Endothelial cell of umbilical vein (primary cell): ENCODE measurements around the gene ALK. TPM values are rescaled to one million over a fixed set of nuclear protein-coding genes. Genes with fewer than 3 reads are reported as not detected.

Source experiments
- BruUV-seq: library from RNA; stranded (reverse); fragments of 400-500 nt; replicated peaks from 2 replicates; lab custom pipeline; 2021; lab: Mats Ljungman, UMichigan
- CTCF ChIA-PET: fragments of 300-600, 350-600 bp; sonication (Branson Sonifier 250); formaldehyde crosslinking; loops from one replicate; lab custom pipeline; 2021; ENCODE audit warnings: antibody characterized with exemption, inconsistent platforms; lab: Charles Lee
- POLR2A ChIA-PET: fragments of 300-600, 350-600 bp; sonication (Branson Sonifier 250); formaldehyde crosslinking; loops from one replicate; lab custom pipeline; 2021; ENCODE audit warnings: antibody characterized with exemption, inconsistent platforms; lab: Charles Lee
- DNase-seq: peaks from one replicate; pipeline ENCODE4 v3.0.0-alpha.2; 2011; ENCODE audit warnings: low read depth, low spot score
- FAIRE-seq: peaks from 2 replicates; lab custom pipeline; 2011; peaks lifted over from hg19 to GRCh38; lab: Jason Lieb, UNC
- H2AFZ ChIP-seq: 2 replicates; pipeline ENCODE4 v1.6.0; 2012; ENCODE audit warnings: low read depth, low read length, control low read depth, inconsistent platforms
- H3K27ac ChIP-seq: 2 replicates; pipeline ENCODE4 v1.5.1; 2011; ENCODE audit warnings: low read depth, mild to moderate bottlenecking, control low read depth, low read length, moderate library complexity; ENCODE audit not compliant: insufficient read depth
- H3K27me3 ChIP-seq, 2 experiments: 2 replicates each; pipeline versions ENCODE4 v1.6.0 to v1.6.1; 2011; ENCODE audit warnings: low read length in 2 of 2, mixed read lengths in 1 of 2; ENCODE audit not compliant: control insufficient read depth in 2 of 2, insufficient read depth in 2 of 2
- H3K36me3 ChIP-seq, 2 experiments: 2 replicates in 1 of 2; 3 replicates in 1 of 2; pipeline ENCODE4 v1.5.1; 2011; ENCODE audit warnings: low read length in 2 of 2, mild to moderate bottlenecking in 1 of 2, moderate library complexity in 1 of 2; ENCODE audit not compliant: control insufficient read depth in 2 of 2, insufficient read depth in 2 of 2; ENCODE audit errors: extremely low read depth in 1 of 2
- H3K4me1 ChIP-seq: 3 replicates; pipeline ENCODE4 v1.5.1; 2011; ENCODE audit warnings: mild to moderate bottlenecking, low read length; ENCODE audit not compliant: control insufficient read depth, insufficient read depth; ENCODE audit errors: extremely low read depth
- H3K4me2 ChIP-seq: 2 replicates; pipeline ENCODE4 v1.6.1; 2011; ENCODE audit warnings: low read length, control low read depth, mixed read lengths; ENCODE audit not compliant: insufficient read depth
- H3K4me3 ChIP-seq, 3 experiments: fragments of 200-600 bp in 1 of 3; sonication (generic), shearing (Covaris generic) in 1 of 3; replicated peaks in 1 of 3; 2 replicates each; pipeline ENCODE4 v1.5.1; 2011 to 2016; ENCODE audit warnings: control low read depth in 3 of 3, low read length in 3 of 3, mild to moderate bottlenecking in 2 of 3, inconsistent platforms in 1 of 3, low read depth in 1 of 3, moderate library complexity in 1 of 3; ENCODE audit not compliant: insufficient read depth in 1 of 3
- H3K79me2 ChIP-seq: 2 replicates; pipeline ENCODE4 v1.6.0; 2012; ENCODE audit warnings: low read length, inconsistent platforms; ENCODE audit not compliant: control insufficient read depth, insufficient read depth
- H3K9ac ChIP-seq: replicated peaks from 2 replicates; pipeline ENCODE3; 2011; ENCODE audit warnings: low read length, control low read depth; ENCODE audit not compliant: insufficient read depth; ENCODE audit errors: extremely low read depth
- H3K9me1 ChIP-seq: replicated peaks from 3 replicates; pipeline ENCODE4 v1.6.0; 2011; ENCODE audit warnings: mild to moderate bottlenecking, low read length; ENCODE audit not compliant: control insufficient read depth, insufficient read depth; ENCODE audit errors: extremely low read depth
- H3K9me3 ChIP-seq: replicated peaks from 2 replicates; pipeline ENCODE4 v1.5.1; 2012; ENCODE audit warnings: low read length, inconsistent platforms; ENCODE audit not compliant: control insufficient read depth, insufficient read depth
- H4K20me1 ChIP-seq: replicated peaks from 2 replicates; pipeline ENCODE3; 2011; ENCODE audit warnings: mild to moderate bottlenecking, low read length; ENCODE audit not compliant: control insufficient read depth, insufficient read depth; ENCODE audit errors: extremely low read depth
- EZH2 ChIP-seq: IDR thresholded peaks from 2 replicates; pipeline ENCODE4 v1.6.1; 2012; ENCODE audit warnings: borderline replicate concordance, low read depth, mild to moderate bottlenecking, moderate library complexity, low read length, inconsistent platforms; ENCODE audit not compliant: severe bottlenecking
- FOS ChIP-seq: IDR thresholded peaks from 2 replicates; pipeline ENCODE4 v1.6.1; 2011; ENCODE audit warnings: mild to moderate bottlenecking, low read length, moderate library complexity, borderline replicate concordance; ENCODE audit not compliant: insufficient read depth
- GATA2 ChIP-seq: IDR thresholded peaks from 2 replicates; pipeline ENCODE4 v1.7.0; 2011; ENCODE audit warnings: low read depth, mild to moderate bottlenecking, moderate library complexity, mixed read lengths, low read length; ENCODE audit not compliant: insufficient read length, insufficient read depth
- JUN ChIP-seq: IDR thresholded peaks from 2 replicates; pipeline ENCODE4 v1.6.1; 2011; ENCODE audit warnings: borderline replicate concordance, low read depth; ENCODE audit not compliant: insufficient read length, insufficient read depth
- MYC ChIP-seq: IDR thresholded peaks from one replicate; pipeline ENCODE4 v1.6.1; 2011; ENCODE audit warnings: mild to moderate bottlenecking, low read depth, low read length
- POLR2A ChIP-seq: IDR thresholded peaks from 2 replicates; pipeline ENCODE4 v1.6.1; 2012; ENCODE audit warnings: low read depth, mild to moderate bottlenecking, control low read depth, low read length
- POLR2AphosphoS5 ChIP-seq: IDR thresholded peaks from 2 replicates; pipeline ENCODE4 v1.6.1; 2012; ENCODE audit warnings: low read depth, mild to moderate bottlenecking, control low read depth, low read length, moderate library complexity; ENCODE audit not compliant: insufficient read depth
- dilution Hi-C: fragments of 300-500 bp; cut with MboI; formaldehyde crosslinking; loops from one replicate; pipeline ENCODE4 v1.15.0; 2019; ENCODE audit warnings: low sequenced_read_pairs; ENCODE audit not compliant: extremely low pct_ligation_motif_present
- intact Hi-C: fragments of 100-400 bp; cut with micrococcal nuclease; formaldehyde crosslinking; loops from one replicate; pipeline ENCODE4 v1.10.0; 2022
- polyA plus RNA-seq, 4 experiments: library from polyadenylated mRNA; depleted of rRNA in 3 of 4; stranded (reverse) in 3 of 4; unstranded in 1 of 4; fragments of >200 nt; gene quantifications; 2 replicates each; pipeline versions ENCODE4 v1.2.1 to v1.2.3, GENCODE V29; 2011 to 2012; ENCODE audit warnings: missing spikeins in 1 of 4
- total RNA-seq: library from RNA; stranded (reverse); gene quantifications from 2 replicates; pipeline ENCODE4 v1.2.3, GENCODE V29; 2021
- TF ChIP-seq, protein P1 (sequence below), 2 donors: IDR thresholded peaks; 1 replicate in 1 of 2; 2 replicates in 1 of 2; pipeline ENCODE4 v1.5.1; 2011; ENCODE audit warnings: low read length in 2 of 2, mild to moderate bottlenecking in 2 of 2, moderate library complexity in 2 of 2, control low read depth in 1 of 2, inconsistent platforms in 1 of 2, low read depth in 1 of 2; ENCODE audit not compliant: insufficient read depth in 1 of 2; ENCODE audit errors: extremely low read depth in 1 of 2
- TF ChIP-seq, protein P2 (sequence below): IDR thresholded peaks from 2 replicates; pipeline ENCODE4 v1.6.1; 2011; ENCODE audit not compliant: insufficient read depth, insufficient read length

The ALK gene
- total and polyA plus RNA-seq, 2 donors (not counting 3 experiments of a cell fraction or from before 2014, with no cell fraction given): not detected

DNA sequence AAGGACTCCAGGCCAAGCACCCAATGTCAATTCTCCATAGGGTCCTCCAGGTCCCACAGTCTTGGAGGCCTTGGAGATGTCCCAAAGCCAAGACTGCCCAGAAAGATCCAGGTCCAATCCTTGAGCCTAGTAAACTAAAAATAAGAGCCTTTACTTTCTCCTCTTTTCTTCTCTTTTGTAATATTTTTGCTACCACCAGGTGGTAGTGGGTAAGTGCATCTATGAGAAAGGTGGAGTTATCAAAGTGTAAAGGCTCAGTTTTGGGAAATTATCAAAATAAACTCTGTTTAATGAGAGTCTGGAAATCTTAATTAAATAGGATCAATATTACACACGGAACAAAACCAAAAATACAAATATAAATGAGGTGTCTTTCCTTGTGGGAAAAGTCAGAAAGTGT lies 276.4 kb downstream of the ALK start:
- no peak overlapping the region for H3K4me2 ChIP-seq
- H3K4me3 ChIP-seq: no peak overlapping the region
- no peaks in the 10 kb centered on the region for H3K9me1 ChIP-seq
- no peak overlapping the region for H3K27ac ChIP-seq
- ChIA-PET POLR2A (no interaction called here), CTCF (no interaction called here)
- dilution Hi-C loops (no loop called here), intact Hi-C loops (no loop called here)
- H3K4me1 ChIP-seq: no peaks in the 10 kb centered on the region
- no peak for DNase-seq
- FAIRE-seq: no peak
- H3K27me3 ChIP-seq: no peaks in the 10 kb centered on the region
- TF ChIP-seq, protein P1, sequence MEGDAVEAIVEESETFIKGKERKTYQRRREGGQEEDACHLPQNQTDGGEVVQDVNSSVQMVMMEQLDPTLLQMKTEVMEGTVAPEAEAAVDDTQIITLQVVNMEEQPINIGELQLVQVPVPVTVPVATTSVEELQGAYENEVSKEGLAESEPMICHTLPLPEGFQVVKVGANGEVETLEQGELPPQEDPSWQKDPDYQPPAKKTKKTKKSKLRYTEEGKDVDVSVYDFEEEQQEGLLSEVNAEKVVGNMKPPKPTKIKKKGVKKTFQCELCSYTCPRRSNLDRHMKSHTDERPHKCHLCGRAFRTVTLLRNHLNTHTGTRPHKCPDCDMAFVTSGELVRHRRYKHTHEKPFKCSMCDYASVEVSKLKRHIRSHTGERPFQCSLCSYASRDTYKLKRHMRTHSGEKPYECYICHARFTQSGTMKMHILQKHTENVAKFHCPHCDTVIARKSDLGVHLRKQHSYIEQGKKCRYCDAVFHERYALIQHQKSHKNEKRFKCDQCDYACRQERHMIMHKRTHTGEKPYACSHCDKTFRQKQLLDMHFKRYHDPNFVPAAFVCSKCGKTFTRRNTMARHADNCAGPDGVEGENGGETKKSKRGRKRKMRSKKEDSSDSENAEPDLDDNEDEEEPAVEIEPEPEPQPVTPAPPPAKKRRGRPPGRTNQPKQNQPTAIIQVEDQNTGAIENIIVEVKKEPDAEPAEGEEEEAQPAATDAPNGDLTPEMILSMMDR (IDR thresholded peaks at IDR 0.05; ENCODE audit: extremely low read depth in 1 of 2, insufficient read depth in 1 of 2, low read depth in 1 of 2, low read length in 2 of 2): no peak
- TF ChIP-seq MYC (no peak), JUN (no peak), FOS (no peak), GATA2 (no peak), POLR2AphosphoS5 (no peak), EZH2 (no peak), POLR2A (no peak)
- TF ChIP-seq, protein P2, sequence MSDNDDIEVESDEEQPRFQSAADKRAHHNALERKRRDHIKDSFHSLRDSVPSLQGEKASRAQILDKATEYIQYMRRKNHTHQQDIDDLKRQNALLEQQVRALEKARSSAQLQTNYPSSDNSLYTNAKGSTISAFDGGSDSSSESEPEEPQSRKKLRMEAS: no peak
- no peaks in the 10 kb centered on the region for H3K36me3 ChIP-seq
- no peaks in the 10 kb centered on the region for H4K20me1 ChIP-seq
- H3K9ac ChIP-seq: no peak overlapping the region
- no peaks in the 10 kb centered on the region for H3K9me3 ChIP-seq
- no peaks in the 10 kb centered on the region for H3K79me2 ChIP-seq
- no TSS peak for BruUV-seq
- H2AFZ ChIP-seq: no peak overlapping the region
